CD1c-positive myeloid dendritic cell (primary cell): Measurements from ENCODE around the gene AVPI1.
A peak's percentile ranks its signal among the peaks of the same experiment; 100 is the strongest.

Experiments
- DNase-seq: peaks from one replicate; pipeline ENCODE4 v3.0.0-alpha.2; 2016; ENCODE audit errors: extremely low spot score

Gene AVPI1, protein sequence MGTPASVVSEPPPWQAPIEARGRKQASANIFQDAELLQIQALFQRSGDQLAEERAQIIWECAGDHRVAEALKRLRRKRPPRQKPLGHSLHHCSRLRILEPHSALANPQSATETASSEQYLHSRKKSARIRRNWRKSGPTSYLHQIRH

DNA sequence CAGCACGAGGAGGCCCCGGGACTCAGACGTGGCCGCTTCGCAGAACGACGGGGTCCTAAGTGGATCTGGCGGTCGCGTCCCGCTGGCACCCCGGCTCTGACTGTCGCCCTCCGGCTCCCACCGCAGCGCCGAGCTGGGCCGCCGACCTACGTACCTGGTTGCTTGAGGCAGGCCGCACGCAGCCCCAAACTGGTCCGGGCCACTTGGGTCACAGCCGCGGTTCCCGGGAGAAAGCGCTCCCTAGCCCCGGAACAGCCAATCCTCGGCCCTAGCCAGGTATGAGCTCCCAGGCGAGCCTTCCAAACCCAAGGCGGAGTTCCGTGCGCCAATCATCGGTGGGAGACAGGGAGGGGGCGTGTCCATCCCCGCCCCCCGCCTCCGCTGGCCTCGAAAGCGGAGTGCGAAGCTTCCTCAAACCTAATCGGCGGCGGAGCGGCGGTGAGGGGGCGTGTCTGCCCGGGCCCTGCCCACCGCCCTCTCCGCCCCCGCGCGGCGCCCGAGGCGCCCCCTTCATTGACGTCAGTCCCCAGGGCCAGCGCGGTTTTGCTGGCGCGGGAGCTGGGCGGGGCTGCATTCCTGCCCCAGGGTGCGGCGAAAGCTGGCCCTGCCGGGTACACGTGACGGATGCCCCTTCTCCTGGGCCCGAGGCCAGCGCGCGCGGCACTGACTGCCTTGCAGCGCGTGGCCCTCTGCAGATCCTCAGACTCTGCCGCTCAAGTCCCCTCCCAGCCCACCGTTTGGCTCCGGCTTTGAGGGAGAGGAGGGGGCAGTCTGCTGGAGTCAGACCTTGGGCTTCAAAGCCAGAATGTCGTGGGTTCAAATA is at the start of gene AVPI1:
AVPI1 (minus strand) TSS at position 280 of the 823 bp plus-strand sequence. CDS start 7,336 bp downstream, outside the sequence.
- peak; percentile 99 for DNase-seq

- DNase-seq, result no peak
These were observed 49.4 kb upstream of the AVPI1 start for GRCh38 chr10:97736403-97736901.

GRCh38 chr10:97734021-97734420 is 47.0 kb upstream of the AVPI1 start:
- no peak for DNase-seq

- DNase-seq, result no peak
These were observed 46.2 kb upstream of the AVPI1 start for GRCh38 chr10:97733256-97733655.

DNA sequence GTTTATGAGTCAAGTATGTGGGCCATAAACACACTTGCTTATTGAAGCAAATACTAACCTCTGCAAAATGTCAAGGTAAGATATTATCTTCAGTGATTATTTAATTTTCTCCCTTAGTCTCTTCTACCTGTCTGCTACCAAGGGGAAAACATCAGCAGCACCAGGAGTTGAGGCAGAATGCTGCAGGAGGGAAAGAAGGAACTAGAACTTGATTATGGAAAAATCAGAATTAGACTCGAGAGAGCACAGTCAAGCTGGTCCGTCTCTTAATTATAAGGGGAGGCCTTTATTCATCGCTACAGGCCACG is 45.0 kb upstream of the AVPI1 start:
- no peak for DNase-seq

DNA sequence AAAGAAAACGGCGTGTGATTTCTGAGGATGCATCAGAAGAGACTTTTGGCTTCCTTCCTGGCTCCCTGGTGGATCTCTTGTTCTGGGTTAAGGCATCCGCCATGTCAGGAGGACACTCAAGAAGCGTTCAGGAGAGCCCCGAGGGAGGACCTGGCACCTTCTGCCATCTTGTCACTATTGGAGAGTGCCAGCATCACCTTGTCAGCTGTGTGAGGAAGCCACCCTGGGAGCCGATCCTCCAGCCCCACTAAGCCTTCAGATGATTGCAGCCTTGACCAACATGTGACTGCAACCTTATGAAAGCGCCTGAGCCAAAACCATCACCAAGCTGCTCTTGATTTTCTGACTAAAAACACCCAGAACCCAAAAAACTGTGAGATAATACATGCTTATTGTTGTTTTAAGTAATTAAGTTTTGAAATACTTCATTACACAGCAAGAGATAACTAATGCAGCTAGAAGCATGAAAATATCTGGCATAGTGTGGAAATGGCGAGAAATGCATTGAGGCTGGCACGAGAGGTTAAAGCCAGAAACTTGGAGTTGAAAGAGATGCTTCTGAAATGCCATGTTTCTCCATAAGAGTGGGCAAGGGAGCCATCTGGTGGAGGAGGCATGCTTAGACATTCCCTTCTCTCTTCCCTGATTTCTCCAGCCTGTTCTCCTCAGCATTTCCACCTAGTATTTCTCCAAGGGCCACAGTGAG is 44.5 kb upstream of the AVPI1 start:
- peak; percentile 82 for DNase-seq

DNA sequence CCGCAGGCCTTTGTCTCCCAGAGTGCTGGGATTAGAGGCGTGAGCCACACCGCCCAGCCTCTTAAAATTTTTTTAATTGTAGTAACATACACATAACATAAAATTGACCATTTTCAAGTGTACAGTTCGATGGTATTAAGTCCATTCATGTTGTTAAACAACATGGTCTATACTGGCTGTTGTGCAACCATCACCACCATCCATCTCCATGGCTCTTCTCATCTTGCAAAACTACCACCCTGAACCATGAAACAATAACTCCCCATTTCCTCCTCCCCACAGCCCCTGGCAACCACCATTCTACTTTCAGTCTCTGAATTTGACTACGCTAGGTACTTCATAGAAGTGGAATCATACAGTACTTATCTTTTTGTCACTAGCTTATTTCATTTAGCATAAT is 42.0 kb upstream of the AVPI1 start:
- DNase-seq, result no peak

DNA sequence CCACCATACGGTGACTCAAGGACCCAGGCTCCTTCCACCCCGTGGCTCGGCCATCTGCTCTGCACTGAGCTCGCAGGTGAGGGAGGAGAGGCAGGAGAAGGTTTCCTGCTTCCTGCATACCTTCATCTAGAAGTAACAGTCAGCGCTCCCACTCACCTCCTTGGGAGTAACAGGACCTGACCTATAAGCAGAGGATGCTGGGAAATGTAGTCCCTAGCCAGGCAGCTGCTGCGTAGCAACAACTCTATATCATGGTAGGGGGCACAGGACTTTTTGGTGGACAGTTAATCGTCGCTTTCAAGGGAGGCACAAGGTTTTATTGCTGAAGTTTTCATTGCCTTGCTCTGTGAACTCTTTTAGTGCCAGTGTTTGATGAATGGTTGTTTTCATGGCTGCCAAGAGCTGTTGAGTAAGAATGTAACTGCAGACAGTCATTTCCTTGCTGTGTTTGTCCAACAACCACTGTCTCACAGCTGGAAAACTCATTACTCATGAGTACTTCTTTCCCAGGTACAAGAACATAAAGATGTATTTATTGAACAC is 39.7 kb upstream of the AVPI1 start:
- no peak for DNase-seq

- peak; percentile 75 for DNase-seq
These were observed 37.4 kb upstream of the AVPI1 start for GRCh38 chr10:97724341-97724941.

GRCh38 chr10:97723001-97723400 is 36.0 kb upstream of the AVPI1 start:
- peak; percentile 20 for DNase-seq

DNA sequence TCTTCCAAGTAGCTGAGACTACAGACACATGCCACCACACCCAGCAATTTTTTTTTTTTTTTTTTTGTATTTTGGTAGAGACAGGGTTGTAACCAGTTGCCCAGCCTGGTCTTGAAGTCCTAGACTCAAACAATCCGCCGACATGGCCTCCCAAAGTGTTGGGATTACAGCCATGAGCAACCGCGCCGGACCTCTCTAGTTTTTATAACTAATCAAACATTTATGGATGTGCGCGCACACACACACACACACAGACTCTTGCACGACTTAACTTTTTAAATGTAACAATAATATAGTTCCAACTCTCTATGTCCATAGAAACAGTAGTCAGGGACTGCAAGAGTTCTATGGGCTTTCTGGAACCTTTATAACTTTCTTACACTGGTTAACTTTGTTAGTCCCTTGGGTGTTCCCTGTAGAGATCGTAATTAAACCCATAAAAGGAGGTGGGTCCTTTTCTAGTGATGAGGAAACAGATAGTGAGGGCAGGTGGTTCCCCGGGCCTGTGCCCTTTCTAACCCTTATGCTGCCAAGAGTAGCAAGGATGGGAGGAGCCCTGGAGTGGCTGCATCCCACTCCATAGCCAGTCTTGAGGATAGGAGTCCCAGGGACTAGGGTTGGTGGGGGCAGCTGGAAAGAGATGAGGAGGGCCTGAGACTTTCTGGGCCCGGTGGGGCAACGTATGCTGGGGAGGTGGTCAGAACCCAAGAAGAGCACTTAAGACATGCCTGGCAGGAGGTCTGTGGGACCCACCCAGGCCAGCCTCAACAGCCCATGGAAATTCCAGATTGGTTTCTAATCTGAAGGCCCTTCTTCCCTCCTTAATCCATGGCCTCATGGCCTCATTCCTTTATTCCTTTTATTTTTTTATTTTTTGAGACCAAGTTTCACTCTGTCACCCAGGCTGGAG is 35.1 kb upstream of the AVPI1 start:
- DNase-seq, result no peak

DNA sequence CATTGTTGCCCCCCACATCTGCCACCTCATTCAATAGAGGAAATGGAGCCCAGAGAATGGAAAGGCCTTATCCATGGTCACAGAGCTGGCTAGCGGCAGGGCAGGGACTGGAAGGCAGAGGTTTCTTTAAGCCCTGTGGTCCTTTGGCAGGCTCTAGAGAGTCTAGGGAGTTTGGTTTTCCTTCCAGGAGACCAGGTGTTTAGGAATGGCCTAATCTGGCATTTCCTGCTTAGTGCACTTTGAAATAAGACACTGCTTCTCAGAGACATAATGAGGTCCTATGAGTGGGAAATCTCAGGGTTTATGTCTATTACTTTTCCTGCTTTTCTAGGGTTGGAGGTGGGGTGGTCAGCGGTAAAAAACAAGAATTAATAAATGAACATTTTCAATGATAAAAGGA is 32.6 kb upstream of the AVPI1 start:
- DNase-seq, result no peak

DNA sequence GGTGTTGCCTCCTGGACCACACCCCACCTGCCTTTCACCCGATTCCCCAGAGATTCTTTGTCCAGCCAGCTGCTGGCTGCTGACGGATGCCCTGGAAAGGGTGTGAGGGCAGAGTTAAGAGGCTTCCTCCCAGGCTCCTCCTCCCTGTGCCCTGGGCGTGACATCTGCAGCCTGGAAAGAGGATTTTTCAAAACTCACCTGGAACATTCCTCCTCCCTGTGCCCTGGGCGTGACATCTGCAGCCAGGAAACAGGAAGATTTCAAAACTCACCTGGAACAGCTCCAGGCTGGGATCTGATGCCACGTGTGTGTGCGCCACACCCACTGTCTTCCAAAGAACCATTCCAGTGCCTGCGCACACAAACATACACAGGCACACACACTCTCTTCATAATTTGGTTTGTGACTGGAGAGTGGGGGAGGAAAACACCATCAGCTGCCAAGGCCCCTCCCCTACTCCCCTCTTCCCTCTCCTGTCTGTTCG is 31.7 kb upstream of the AVPI1 start:
- no peak for DNase-seq

GRCh38 chr10:97718178-97718577 is 31.1 kb upstream of the AVPI1 start:
- DNase-seq, result peak; percentile 33

GRCh38 chr10:97717627-97718026 is 30.6 kb upstream of the AVPI1 start:
- DNase-seq, result no peak

DNA sequence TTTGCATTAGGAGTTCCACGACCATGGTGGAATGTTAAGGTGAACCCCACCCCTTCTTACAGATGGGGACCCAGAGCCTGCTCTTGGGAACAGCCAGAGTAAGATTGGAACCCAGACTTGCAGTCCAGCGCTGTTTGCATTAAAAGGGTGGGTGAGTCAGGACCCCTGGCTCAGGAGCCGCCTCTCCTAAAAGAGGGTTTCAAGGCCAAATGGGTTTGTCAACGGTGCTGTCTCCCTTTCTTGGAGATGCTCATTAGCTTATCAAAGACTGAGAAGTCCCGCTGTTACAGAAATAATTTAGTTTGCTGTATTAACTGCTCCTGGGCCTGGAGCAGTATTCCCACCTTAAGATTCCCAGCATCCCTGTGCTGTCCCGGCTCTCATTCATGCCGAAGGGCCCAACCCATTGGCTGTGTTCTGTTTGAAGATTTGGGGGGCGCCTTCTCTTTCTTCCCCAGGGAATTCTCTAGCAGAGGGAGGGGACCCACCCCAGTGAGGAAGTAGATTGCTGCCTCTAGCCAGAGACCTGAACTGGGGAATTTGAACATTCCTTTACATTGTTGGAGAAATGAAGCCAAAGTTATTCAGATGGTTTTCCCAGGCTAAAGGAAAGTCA is 28.3 kb upstream of the AVPI1 start:
- DNase-seq, result no peak

- DNase-seq, result peak; percentile 83
These were observed 27.6 kb upstream of the AVPI1 start for GRCh38 chr10:97714401-97715258.

GRCh38 chr10:97713826-97714400 is 26.9 kb upstream of the AVPI1 start:
- peak; percentile 84 for DNase-seq

DNA sequence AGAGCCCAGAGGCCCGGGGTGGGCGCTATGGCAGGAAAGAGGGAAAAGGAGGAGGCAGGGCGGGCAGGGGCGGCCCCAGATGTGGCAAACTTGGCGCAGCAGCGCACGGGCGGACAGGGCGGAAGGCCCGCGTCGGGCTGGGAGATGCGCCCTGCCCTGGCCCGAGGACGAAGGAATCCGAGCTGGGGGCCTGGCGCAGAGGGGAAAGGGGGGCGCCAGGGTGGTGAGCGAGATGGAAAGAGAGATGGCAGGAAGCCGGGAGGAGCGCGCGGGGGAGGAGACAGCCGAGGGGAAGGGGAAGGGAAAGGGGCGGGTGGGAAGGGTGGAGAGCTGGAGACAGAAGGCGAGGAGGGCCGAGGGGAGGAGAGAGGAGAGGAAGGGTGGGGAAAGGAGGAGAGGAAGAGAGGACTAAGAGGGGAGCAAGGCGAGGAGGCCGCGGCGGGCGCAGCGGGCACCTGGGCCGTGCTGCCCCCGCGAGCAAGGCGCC is 26.3 kb upstream of the AVPI1 start, which contains the start of gene MARVELD1:
MARVELD1 (plus strand) TSS at position 392 of the 487 bp plus-strand sequence. CDS start 147 bp downstream, outside the sequence.
- peak; percentile 18 for DNase-seq
